DOHH2 (cell line): ENCODE measurements around the gene INHBB.

Experiments
- CTCF ChIP-seq: fragments of 200-600 bp; sonication (generic); IDR thresholded peaks from one replicate; pipeline ENCODE4 v1.5.1; 2014; ENCODE audit warnings: antibody characterized with exemption, mild to moderate bottlenecking, low read depth, low read length; ENCODE audit not compliant: poor library complexity, severe bottlenecking
- EZH2phosphoT487 ChIP-seq: fragments of 200-600 bp; sonication (generic); IDR thresholded peaks from 2 replicates; pipeline ENCODE4 v1.6.1; 2017; ENCODE audit warnings: borderline replicate concordance, mild to moderate bottlenecking, antibody characterized with exemption, low read length, moderate library complexity, mixed read lengths

DNA sequence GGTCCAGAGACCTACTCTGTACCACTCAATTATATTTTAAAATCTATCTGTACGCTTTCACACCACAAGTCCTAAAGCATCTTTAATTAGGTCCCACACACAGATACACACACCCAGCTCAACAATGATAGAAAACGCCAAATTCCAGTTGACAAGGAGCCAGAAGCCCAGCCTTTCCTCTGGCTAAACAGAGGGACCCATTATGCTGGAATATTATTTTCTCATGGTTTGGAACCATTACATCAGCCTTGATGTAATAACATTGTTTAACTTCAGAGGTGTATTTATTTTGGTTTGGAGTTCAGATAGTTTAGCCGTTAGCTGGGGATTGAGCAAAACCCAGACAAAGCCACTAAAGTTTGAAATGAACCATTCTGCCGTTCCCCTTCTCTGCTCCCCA, 14.0 kb upstream of the INHBB start:
- TF ChIP-seq CTCF = no peak
- TF ChIP-seq EZH2phosphoT487 = no peak
